CD4-positive, CD25-positive, alpha-beta regulatory T cell (primary cell): ENCODE data around the gene ZDHHC20. TPM values are rescaled to one million over a fixed set of nuclear protein-coding genes. Genes with fewer than 3 reads are reported as not detected.

Experiments
- ATAC-seq, 2 donors: fragments of 150-1000 bp; cut with Tn5 transposase; one replicate each; pipeline ENCODE4 v1.10.0; 2021; ENCODE audit warnings: low read depth in 2 of 2, moderate number of reproducible peaks in 2 of 2, moderate library complexity in 1 of 2
- DNase-seq, 3 donors: peaks; one replicate each; pipeline versions ENCODE4 v3.0.0 to v3.0.0-alpha.2; 2012 to 2022; ENCODE audit warnings: mixed read lengths in 1 of 3
- H3K27ac ChIP-seq: one replicate; pipeline ENCODE4 v1.7.0; 2013; ENCODE audit warnings: mild to moderate bottlenecking, low read length; ENCODE audit not compliant: insufficient read depth, poor library complexity, severe bottlenecking
- H3K27me3 ChIP-seq: one replicate; pipeline ENCODE4 v1.7.0; 2013; ENCODE audit warnings: low read length; ENCODE audit not compliant: control insufficient read depth, insufficient read depth
- H3K36me3 ChIP-seq: one replicate; pipeline ENCODE4 v1.7.0; 2013; ENCODE audit warnings: mild to moderate bottlenecking, low read length, moderate library complexity; ENCODE audit not compliant: control insufficient read depth, insufficient read depth
- H3K4me1 ChIP-seq: 2 replicates; pipeline ENCODE4 v1.7.0; 2013; ENCODE audit warnings: mild to moderate bottlenecking, low read length; ENCODE audit not compliant: insufficient read depth, control insufficient read depth, poor library complexity, severe bottlenecking
- H3K4me3 ChIP-seq: one replicate; pipeline ENCODE4 v1.7.0; 2013; ENCODE audit warnings: low read depth, mild to moderate bottlenecking, low read length, moderate library complexity
- H3K9me3 ChIP-seq, 2 experiments: 1 replicate in 1 of 2; 2 replicates in 1 of 2; pipeline ENCODE4 v1.7.0; 2013; ENCODE audit warnings: low read length in 2 of 2, mild to moderate bottlenecking in 1 of 2, moderate library complexity in 1 of 2; ENCODE audit not compliant: control insufficient read depth in 2 of 2
- H3K27ac Mint-ChIP-seq, 3 donors: one replicate each; pipeline ENCODE4 v1.8.0; 2020 to 2022; ENCODE audit warnings: mild to moderate bottlenecking in 3 of 3, mixed read lengths in 3 of 3, moderate library complexity in 2 of 3
- H3K27me3 Mint-ChIP-seq: one replicate; pipeline ENCODE4 v1.8.0; 2022; ENCODE audit warnings: mild to moderate bottlenecking, mixed read lengths
- H3K36me3 Mint-ChIP-seq: one replicate; pipeline ENCODE4 v1.8.0; 2020; ENCODE audit warnings: mixed read lengths
- H3K4me1 Mint-ChIP-seq, 4 donors: one replicate each; pipeline ENCODE4 v1.8.0; 2020 to 2022; ENCODE audit warnings: mixed read lengths in 4 of 4, mild to moderate bottlenecking in 1 of 4
- H3K4me3 Mint-ChIP-seq, 4 donors: one replicate each; pipeline ENCODE4 v1.8.0; 2020 to 2022; ENCODE audit warnings: mild to moderate bottlenecking in 4 of 4, mixed read lengths in 4 of 4, moderate library complexity in 3 of 4
- H3K9me3 Mint-ChIP-seq, 7 donors: one replicate each; pipeline ENCODE4 v1.8.0; 2020 to 2022; ENCODE audit warnings: mixed read lengths in 7 of 7, mild to moderate bottlenecking in 3 of 7, moderate library complexity in 2 of 7
- polyA plus RNA-seq, 4 donors: library from polyadenylated mRNA; unstranded; fragments of 300-500 nt; fragmentation: Illumina TruSeq; gene quantifications; one replicate each; pipeline ENCODE4 v1.2.3, GENCODE V29; 2021
- total RNA-seq: library from RNA; stranded (reverse); gene quantifications from one replicate; pipeline ENCODE4 v1.2.3, GENCODE V29; 2022

The ZDHHC20 gene
- total and polyA plus RNA-seq, 5 donors from 2014 or later = 36.9 to 84.4 (median 39.6) TPM

- Mint-ChIP-seq H3K27ac (peak overlapping the region in 2 of 3 donors; percentile 37 to 43), H3K4me1 (peaks cover 10 to 35% (median 30%) of the 10 kb centered on the region in 4 donors), H3K36me3 (peaks cover 4% of the 10 kb centered on the region), H3K9me3 (peaks cover 0 to 1% (median 0%) of the 10 kb centered on the region in 7 donors), H3K27me3 (no peaks in the 10 kb centered on the region), H3K4me3 (peak overlapping the region; percentile 8 to 34 (median 30))
- no peaks in the 10 kb centered on the region for H3K36me3 ChIP-seq
- peaks cover 17% of the 10 kb centered on the region for H3K4me1 ChIP-seq
- ATAC-seq (peak in 1 of 2 donors; percentile 53), DNase-seq (peak in 1 of 3 donors; percentile 75)
- H3K4me3 ChIP-seq = peak overlapping the region; percentile 54
- H3K9me3 ChIP-seq = no peaks in the 10 kb centered on the region
- H3K27ac ChIP-seq = no peak overlapping the region
- H3K27me3 ChIP-seq = no peaks in the 10 kb centered on the region
These were observed 128.8 kb downstream of the ZDHHC20 start for GRCh38 chr13:21330126-21330861.

DNA sequence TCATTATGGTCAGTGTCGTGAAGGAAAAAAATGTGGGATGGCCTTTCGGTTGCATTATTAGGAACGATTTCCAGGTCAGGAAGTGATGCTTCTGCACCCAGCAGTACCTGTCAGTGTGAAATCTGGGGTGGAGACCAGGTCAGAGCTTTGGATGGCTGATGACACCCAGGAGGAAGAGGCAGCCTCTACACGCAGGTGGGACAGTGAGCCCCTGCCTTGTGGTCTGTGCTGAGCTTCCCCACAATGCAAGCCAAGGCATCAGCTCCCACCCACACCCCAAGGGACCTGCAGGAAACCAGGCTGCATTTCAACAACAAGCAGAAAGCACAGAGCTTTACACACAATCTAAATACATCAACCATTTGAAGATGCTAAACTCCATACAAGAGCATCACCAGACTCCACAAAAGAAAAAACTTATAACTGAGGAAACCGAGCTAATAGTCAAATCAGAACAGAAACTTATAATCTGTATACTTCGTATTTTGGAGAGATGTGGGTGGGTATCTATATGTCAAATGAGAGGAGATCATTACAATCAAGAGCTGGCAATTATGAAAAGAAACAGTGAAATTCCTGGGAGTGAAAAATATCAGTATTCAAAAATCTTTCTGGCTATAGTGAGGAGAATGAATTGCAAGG, 130.1 kb downstream of the ZDHHC20 start:
- no peak overlapping the region for H3K4me3 ChIP-seq
- peak overlapping the region in 3 of 4 donors; percentile 1 to 73 (median 1) for H3K4me3 Mint-ChIP-seq
- no peaks in the 10 kb centered on the region for H3K27me3 Mint-ChIP-seq
- H3K27ac Mint-ChIP-seq = peak overlapping the region; percentile 6 to 37 (median 18)
- H3K36me3 ChIP-seq = no peaks in the 10 kb centered on the region
- ATAC-seq (no peak), DNase-seq (no peak)
- H3K9me3 ChIP-seq = no peaks in the 10 kb centered on the region
- H3K4me1 ChIP-seq = peaks cover 17% of the 10 kb centered on the region
- H3K9me3 Mint-ChIP-seq = peaks cover 0 to 1% (median 0%) of the 10 kb centered on the region in 7 donors
- no peak overlapping the region for H3K27ac ChIP-seq
- peaks cover 4% of the 10 kb centered on the region for H3K36me3 Mint-ChIP-seq
- H3K4me1 Mint-ChIP-seq = peaks cover 10 to 35% (median 30%) of the 10 kb centered on the region in 4 donors
- no peaks in the 10 kb centered on the region for H3K27me3 ChIP-seq

- Mint-ChIP-seq H3K27ac (peak overlapping the region in 2 of 3 donors; percentile 37 to 57), H3K36me3 (peaks cover 4% of the 10 kb centered on the region), H3K27me3 (no peaks in the 10 kb centered on the region), H3K4me3 (peak overlapping the region in 1 of 4 donors; percentile 73), H3K4me1 (peaks cover 10 to 35% (median 30%) of the 10 kb centered on the region in 4 donors), H3K9me3 (peaks cover 0 to 1% (median 0%) of the 10 kb centered on the region in 7 donors)
- DNase-seq = no peak
- no peak overlapping the region for H3K4me3 ChIP-seq
- ATAC-seq = no peak
- H3K9me3 ChIP-seq = no peaks in the 10 kb centered on the region
- H3K27me3 ChIP-seq = no peaks in the 10 kb centered on the region
- no peak overlapping the region for H3K27ac ChIP-seq
- H3K36me3 ChIP-seq = no peaks in the 10 kb centered on the region
- peaks cover 17% of the 10 kb centered on the region for H3K4me1 ChIP-seq
These were observed 130.9 kb downstream of the ZDHHC20 start for GRCh38 chr13:21328201-21328600.

DNA sequence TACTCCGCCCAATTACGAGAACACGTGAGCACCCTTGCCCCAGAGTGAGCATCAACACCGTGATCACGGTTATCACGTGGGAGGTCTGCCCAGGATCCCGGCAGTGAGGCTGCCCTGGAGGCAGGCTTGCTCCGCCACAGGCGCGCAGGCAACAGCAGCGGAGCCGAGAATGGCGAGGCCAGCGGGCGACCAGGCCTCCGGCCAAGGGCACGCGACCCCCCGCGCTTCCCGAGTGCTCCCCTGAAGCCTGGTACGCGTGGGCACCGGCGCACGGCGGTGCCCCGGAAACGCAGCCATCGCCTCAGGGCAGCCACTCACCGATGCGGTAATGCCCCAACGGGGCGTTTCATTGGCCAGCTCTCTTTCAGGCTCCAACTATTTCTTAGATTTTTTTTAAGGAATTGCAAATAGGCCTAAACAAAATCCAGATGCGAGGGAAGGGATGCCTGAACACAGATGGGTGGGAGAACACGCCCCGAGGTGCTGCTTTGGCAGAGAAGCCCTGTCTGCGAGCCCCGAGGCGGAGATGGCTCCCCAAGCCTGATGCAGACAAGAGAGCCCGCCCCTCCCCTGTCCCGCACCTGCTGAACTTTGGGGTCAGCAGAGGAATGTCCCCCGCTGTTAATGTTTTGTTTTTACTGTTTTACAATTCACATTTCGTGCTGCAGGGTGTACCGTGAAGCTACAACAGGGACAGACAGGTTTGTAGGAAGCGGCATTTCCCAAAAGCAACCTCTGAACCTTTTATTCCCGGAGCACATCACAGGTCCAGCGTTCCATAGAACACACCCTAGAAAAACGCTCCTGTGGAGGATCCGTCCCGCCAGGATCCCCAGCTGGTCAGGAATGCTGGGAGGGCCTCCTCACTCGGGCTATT, 132.7 kb downstream of the ZDHHC20 start:
- Mint-ChIP-seq H3K36me3 (peaks cover 4% of the 10 kb centered on the region), H3K27ac (peak overlapping the region in 1 of 3 donors; percentile 77), H3K9me3 (peaks cover 0 to 1% (median 0%) of the 10 kb centered on the region in 7 donors), H3K4me1 (peaks cover 10 to 35% (median 28%) of the 10 kb centered on the region in 4 donors), H3K27me3 (no peaks in the 10 kb centered on the region), H3K4me3 (peak overlapping the region; percentile 53 to 78 (median 68))
- Histone ChIP-seq H3K36me3 (no peaks in the 10 kb centered on the region), H3K27me3 (no peaks in the 10 kb centered on the region), H3K4me3 (no peak overlapping the region), H3K27ac (no peak overlapping the region), H3K9me3 (no peaks in the 10 kb centered on the region), H3K4me1 (peaks cover 17% of the 10 kb centered on the region)
- peak in 1 of 2 donors; percentile 15 for ATAC-seq
- no peak for DNase-seq

GRCh38 chr13:21324803-21325202, 134.3 kb downstream of the ZDHHC20 start:
- DNase-seq (no peak), ATAC-seq (no peak)
- Histone ChIP-seq H3K4me1 (peaks cover 12% of the 10 kb centered on the region), H3K27me3 (no peaks in the 10 kb centered on the region), H3K36me3 (no peaks in the 10 kb centered on the region), H3K9me3 (no peaks in the 10 kb centered on the region), H3K27ac (no peak overlapping the region), H3K4me3 (no peak overlapping the region)
- no peak overlapping the region for H3K4me3 Mint-ChIP-seq
- peaks cover 4% of the 10 kb centered on the region for H3K36me3 Mint-ChIP-seq
- no peak overlapping the region for H3K27ac Mint-ChIP-seq
- H3K27me3 Mint-ChIP-seq = no peaks in the 10 kb centered on the region
- peaks cover 5 to 22% (median 15%) of the 10 kb centered on the region in 4 donors for H3K4me1 Mint-ChIP-seq
- H3K9me3 Mint-ChIP-seq = peaks cover 0 to 1% (median 0%) of the 10 kb centered on the region in 7 donors

DNA sequence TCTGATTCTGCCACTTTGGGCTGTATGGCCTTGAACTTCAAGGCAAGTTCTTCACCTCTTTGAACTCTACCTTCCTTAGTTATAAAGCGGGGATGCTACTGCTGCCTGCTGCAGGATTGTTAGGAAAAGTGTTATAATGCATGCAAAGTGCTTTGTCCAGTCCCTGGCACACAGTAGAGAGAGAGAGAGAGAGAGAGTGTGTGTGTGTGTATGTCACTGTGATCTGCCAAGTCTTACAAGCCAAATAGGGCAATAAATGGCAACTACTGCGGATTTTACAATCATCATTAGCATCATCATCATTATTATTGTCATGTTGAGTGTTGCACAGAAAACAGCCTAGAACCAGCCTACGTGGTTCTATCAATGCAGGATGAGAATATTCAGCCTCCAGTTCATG, 136.1 kb downstream of the ZDHHC20 start:
- no peak overlapping the region for H3K27ac Mint-ChIP-seq
- DNase-seq = no peak
- peaks cover 10% of the 10 kb centered on the region for H3K36me3 Mint-ChIP-seq
- ATAC-seq = no peak
- Histone ChIP-seq H3K9me3 (no peaks in the 10 kb centered on the region), H3K4me1 (no peaks in the 10 kb centered on the region), H3K27ac (no peak overlapping the region), H3K27me3 (no peaks in the 10 kb centered on the region), H3K4me3 (no peak overlapping the region), H3K36me3 (no peaks in the 10 kb centered on the region)
- H3K27me3 Mint-ChIP-seq = no peaks in the 10 kb centered on the region
- H3K9me3 Mint-ChIP-seq = peaks cover 0 to 1% (median 0%) of the 10 kb centered on the region in 7 donors
- H3K4me1 Mint-ChIP-seq = peaks cover 0 to 11% (median 5%) of the 10 kb centered on the region in 4 donors
- peak overlapping the region in 1 of 4 donors; percentile 41 for H3K4me3 Mint-ChIP-seq
